Stomach smooth muscle (tissue), 2 donors: ENCODE results near the gene GPSM1.

Experiments
- H3K27ac ChIP-seq: one replicate; pipeline ENCODE4 v1.7.0; 2013; ENCODE audit warnings: mild to moderate bottlenecking, low read length, inconsistent platforms
- H3K27me3 ChIP-seq, 2 donors: one replicate each; pipeline ENCODE4 v1.7.0; 2013; ENCODE audit warnings: low read length in 2 of 2; ENCODE audit not compliant: insufficient read depth in 2 of 2, control insufficient read depth in 1 of 2
- H3K36me3 ChIP-seq, 2 donors: one replicate each; pipeline ENCODE4 v1.7.0; 2013; ENCODE audit warnings: low read length in 2 of 2; ENCODE audit not compliant: control insufficient read depth in 2 of 2, insufficient read depth in 2 of 2
- H3K4me1 ChIP-seq: one replicate; pipeline ENCODE4 v1.7.0; 2013; ENCODE audit warnings: low read length; ENCODE audit not compliant: control insufficient read depth, insufficient read depth
- H3K4me3 ChIP-seq, 2 donors: one replicate each; pipeline ENCODE4 v1.7.0; 2013; ENCODE audit warnings: low read length in 2 of 2
- H3K9ac ChIP-seq, 2 donors: one replicate each; pipeline ENCODE4 v1.7.0; 2013; ENCODE audit warnings: low read length in 2 of 2, mild to moderate bottlenecking in 1 of 2
- H3K9me3 ChIP-seq, 2 donors: one replicate each; pipeline ENCODE4 v1.7.0; 2013; ENCODE audit warnings: low read length in 2 of 2; ENCODE audit not compliant: control insufficient read depth in 2 of 2
- donor health status: healthy.
- donor health status: Pancreatic carcinoma.

GPSM1 gene

GRCh38 chr9:136381311-136381710 is 54.0 kb downstream of the GPSM1 start:
- H3K9ac ChIP-seq, result no peak overlapping the region
- H3K36me3 ChIP-seq, result peaks cover 10 to 19% of the 10 kb centered on the region in 2 donors
- H3K9me3 ChIP-seq, result no peaks in the 10 kb centered on the region
- no peaks in the 10 kb centered on the region for H3K27me3 ChIP-seq
- no peak overlapping the region for H3K4me3 ChIP-seq
- H3K4me1 ChIP-seq, result no peaks in the 10 kb centered on the region
- no peak overlapping the region for H3K27ac ChIP-seq

- Histone ChIP-seq H3K27ac (no peak overlapping the region), H3K9ac (no peak overlapping the region), H3K27me3 (no peaks in the 10 kb centered on the region), H3K4me3 (no peak overlapping the region), H3K9me3 (no peaks in the 10 kb centered on the region), H3K36me3 (peaks cover 12 to 19% of the 10 kb centered on the region in 2 donors), H3K4me1 (no peaks in the 10 kb centered on the region)
Measured at GRCh38 chr9:136381966-136382513, 54.7 kb downstream of the GPSM1 start.

GRCh38 chr9:136383436-136383835 is 56.1 kb downstream of the GPSM1 start:
- peaks cover 23 to 29% of the 10 kb centered on the region in 2 donors for H3K36me3 ChIP-seq
- H3K4me3 ChIP-seq, result no peak overlapping the region
- H3K4me1 ChIP-seq, result no peaks in the 10 kb centered on the region
- H3K27ac ChIP-seq, result no peak overlapping the region
- no peak overlapping the region for H3K9ac ChIP-seq
- no peaks in the 10 kb centered on the region for H3K27me3 ChIP-seq
- no peaks in the 10 kb centered on the region for H3K9me3 ChIP-seq

- H3K4me1 ChIP-seq, result no peaks in the 10 kb centered on the region
- H3K36me3 ChIP-seq, result peaks cover 25 to 32% of the 10 kb centered on the region in 2 donors
- no peaks in the 10 kb centered on the region for H3K27me3 ChIP-seq
- H3K9ac ChIP-seq, result no peak overlapping the region
- H3K9me3 ChIP-seq, result no peaks in the 10 kb centered on the region
- H3K4me3 ChIP-seq, result no peak overlapping the region
- H3K27ac ChIP-seq, result no peak overlapping the region
Measured at GRCh38 chr9:136385015-136385414, 57.7 kb downstream of the GPSM1 start.

GRCh38 chr9:136386018-136386417 is 58.7 kb downstream of the GPSM1 start:
- Histone ChIP-seq H3K4me3 (no peak overlapping the region), H3K4me1 (no peaks in the 10 kb centered on the region), H3K27ac (no peak overlapping the region), H3K36me3 (peaks cover 25 to 32% of the 10 kb centered on the region in 2 donors), H3K27me3 (no peaks in the 10 kb centered on the region), H3K9ac (no peak overlapping the region), H3K9me3 (no peaks in the 10 kb centered on the region)

GRCh38 chr9:136387217-136387616 is 59.9 kb downstream of the GPSM1 start:
- Histone ChIP-seq H3K27ac (no peak overlapping the region), H3K9ac (no peak overlapping the region), H3K4me1 (no peaks in the 10 kb centered on the region), H3K4me3 (no peak overlapping the region), H3K36me3 (peaks cover 34 to 35% of the 10 kb centered on the region in 2 donors), H3K9me3 (no peaks in the 10 kb centered on the region), H3K27me3 (no peaks in the 10 kb centered on the region)

- no peaks in the 10 kb centered on the region for H3K4me1 ChIP-seq
- H3K36me3 ChIP-seq, result peaks cover 37 to 39% of the 10 kb centered on the region in 2 donors
- H3K9me3 ChIP-seq, result no peaks in the 10 kb centered on the region
- H3K4me3 ChIP-seq, result no peak overlapping the region
- H3K27ac ChIP-seq, result no peak overlapping the region
- no peaks in the 10 kb centered on the region for H3K27me3 ChIP-seq
- H3K9ac ChIP-seq, result no peak overlapping the region
Measured at GRCh38 chr9:136389396-136389795, 62.1 kb downstream of the GPSM1 start.

- Histone ChIP-seq H3K9me3 (no peaks in the 10 kb centered on the region), H3K27ac (no peak overlapping the region), H3K9ac (no peak overlapping the region), H3K36me3 (peaks cover 54 to 55% of the 10 kb centered on the region in 2 donors), H3K4me3 (no peak overlapping the region), H3K27me3 (no peaks in the 10 kb centered on the region), H3K4me1 (no peaks in the 10 kb centered on the region)
Measured at GRCh38 chr9:136391737-136392537, 64.6 kb downstream of the GPSM1 start.

GRCh38 chr9:136392538-136393449 is 65.5 kb downstream of the GPSM1 start:
- Histone ChIP-seq H3K9me3 (no peaks in the 10 kb centered on the region), H3K27ac (no peak overlapping the region), H3K4me3 (no peak overlapping the region)

GRCh38 chr9:136393531-136393930 is 66.2 kb downstream of the GPSM1 start:
- H3K4me3 ChIP-seq, result no peak overlapping the region
- no peaks in the 10 kb centered on the region for H3K27me3 ChIP-seq
- peaks cover 43 to 47% of the 10 kb centered on the region in 2 donors for H3K36me3 ChIP-seq
- no peak overlapping the region for H3K27ac ChIP-seq
- no peak overlapping the region for H3K9ac ChIP-seq
- H3K4me1 ChIP-seq, result peaks cover 5% of the 10 kb centered on the region
- H3K9me3 ChIP-seq, result no peaks in the 10 kb centered on the region

More at GRCh38 chr9:136392538-136393449, 65.5 kb downstream of the GPSM1 start:
- Histone ChIP-seq H3K4me1 (no peaks in the 10 kb centered on the region), H3K36me3 (peaks cover 48 to 50% of the 10 kb centered on the region in 2 donors), H3K9ac (no peak overlapping the region), H3K27me3 (no peaks in the 10 kb centered on the region)
